GM12865 (cell line): ENCODE results near the gene GCNT4.

Experiments
- DNase-seq: peaks from one replicate; pipeline ENCODE4 v3.0.0; 2010; ENCODE audit warnings: low read depth
- H3K4me3 ChIP-seq: 2 replicates; pipeline ENCODE4 v1.5.1; 2011; ENCODE audit warnings: mild to moderate bottlenecking, low read depth, low read length, control low read depth
- TF ChIP-seq, protein P1 (sequence below): IDR thresholded peaks from 2 replicates; pipeline ENCODE4 v1.5.1; 2011; ENCODE audit warnings: low read length, control low read depth, low read depth, inconsistent platforms; ENCODE audit not compliant: insufficient read depth; ENCODE audit errors: missing control alignments

Gene GCNT4

DNA sequence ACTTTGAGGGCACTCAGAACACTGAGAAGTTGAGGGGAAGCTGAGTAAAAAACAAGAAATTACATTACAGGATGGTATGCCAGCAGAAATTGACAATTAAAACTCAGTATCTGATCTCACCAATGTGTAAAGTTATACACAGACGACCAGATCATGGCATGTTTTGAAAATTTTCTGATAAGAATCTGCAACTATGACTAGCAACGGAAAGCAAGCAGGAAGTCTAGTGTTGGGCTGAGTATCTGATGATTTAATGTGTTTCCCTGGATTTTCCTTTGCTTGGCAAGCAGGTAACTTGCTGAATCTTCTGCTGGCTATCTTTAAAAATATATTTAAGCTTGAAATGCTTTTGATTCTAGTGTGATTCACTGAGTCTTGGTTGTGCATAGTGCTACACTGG is 5.2 kb upstream of the GCNT4 start:
- DNase-seq: no peak
- TF ChIP-seq, protein P1, sequence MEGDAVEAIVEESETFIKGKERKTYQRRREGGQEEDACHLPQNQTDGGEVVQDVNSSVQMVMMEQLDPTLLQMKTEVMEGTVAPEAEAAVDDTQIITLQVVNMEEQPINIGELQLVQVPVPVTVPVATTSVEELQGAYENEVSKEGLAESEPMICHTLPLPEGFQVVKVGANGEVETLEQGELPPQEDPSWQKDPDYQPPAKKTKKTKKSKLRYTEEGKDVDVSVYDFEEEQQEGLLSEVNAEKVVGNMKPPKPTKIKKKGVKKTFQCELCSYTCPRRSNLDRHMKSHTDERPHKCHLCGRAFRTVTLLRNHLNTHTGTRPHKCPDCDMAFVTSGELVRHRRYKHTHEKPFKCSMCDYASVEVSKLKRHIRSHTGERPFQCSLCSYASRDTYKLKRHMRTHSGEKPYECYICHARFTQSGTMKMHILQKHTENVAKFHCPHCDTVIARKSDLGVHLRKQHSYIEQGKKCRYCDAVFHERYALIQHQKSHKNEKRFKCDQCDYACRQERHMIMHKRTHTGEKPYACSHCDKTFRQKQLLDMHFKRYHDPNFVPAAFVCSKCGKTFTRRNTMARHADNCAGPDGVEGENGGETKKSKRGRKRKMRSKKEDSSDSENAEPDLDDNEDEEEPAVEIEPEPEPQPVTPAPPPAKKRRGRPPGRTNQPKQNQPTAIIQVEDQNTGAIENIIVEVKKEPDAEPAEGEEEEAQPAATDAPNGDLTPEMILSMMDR: no peak
- H3K4me3 ChIP-seq: no peak overlapping the region

DNA sequence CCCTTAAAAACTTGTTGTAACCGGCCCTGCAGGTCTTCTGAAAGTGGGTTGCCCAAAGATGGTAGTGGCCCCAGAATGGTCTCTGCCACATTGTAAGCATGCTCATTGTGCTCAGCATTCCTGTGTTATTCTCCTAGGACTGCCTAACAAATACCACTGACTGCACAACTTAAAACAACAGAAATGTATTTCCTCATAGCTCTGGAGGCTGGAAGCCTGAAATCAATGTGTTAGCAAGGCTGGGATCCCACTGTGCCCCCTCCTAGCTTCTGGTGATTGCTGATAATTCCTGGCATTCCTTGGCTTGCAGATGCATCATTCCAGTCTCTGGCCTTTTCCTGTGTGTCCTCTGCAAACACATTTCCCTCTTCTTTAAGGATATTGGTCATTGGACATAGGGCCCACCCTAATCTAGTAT is 3.4 kb upstream of the GCNT4 start:
- no peak overlapping the region for H3K4me3 ChIP-seq
- DNase-seq: no peak
- TF ChIP-seq, protein P1: no peak

DNA sequence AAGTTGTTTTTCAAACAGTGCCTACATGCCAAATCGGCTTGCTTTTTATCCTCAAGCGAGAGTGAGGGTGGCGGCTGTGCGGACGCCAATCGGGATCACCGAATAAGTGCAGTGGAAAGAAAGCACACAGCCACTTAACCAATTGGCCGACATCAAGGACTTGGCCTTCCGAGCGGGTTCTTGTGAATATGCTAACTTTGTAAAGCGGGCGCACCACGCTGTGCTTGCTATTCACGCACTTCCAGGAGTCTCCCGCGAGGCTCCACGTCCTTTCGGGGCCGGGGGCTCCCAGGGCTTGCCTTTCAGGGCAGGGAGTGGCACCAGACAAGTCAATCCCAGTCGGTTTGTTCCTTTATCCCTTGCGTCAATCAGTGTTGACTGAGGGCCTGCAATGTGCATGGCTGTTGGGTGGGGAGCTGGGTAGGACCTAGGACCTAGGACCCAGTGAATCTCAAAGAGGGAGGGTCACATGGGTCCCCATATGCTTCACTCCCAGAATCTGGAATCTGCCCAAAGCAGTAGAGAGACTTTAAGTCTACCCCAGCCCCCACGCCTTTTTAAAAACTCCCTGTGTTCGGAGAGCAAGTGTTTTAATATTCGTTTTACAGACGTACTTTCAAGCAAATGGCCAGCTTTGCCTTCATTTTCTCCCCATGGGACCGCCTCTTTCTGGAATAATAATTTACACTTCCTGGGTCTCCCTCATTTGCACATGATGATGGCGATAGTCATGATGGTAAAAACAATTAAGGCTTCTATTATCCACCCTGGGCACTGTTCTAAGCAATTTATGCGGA is 2.0 kb upstream of the GCNT4 start:
- no peak overlapping the region for H3K4me3 ChIP-seq
- TF ChIP-seq, protein P1: no peak
- no peak for DNase-seq

DNA sequence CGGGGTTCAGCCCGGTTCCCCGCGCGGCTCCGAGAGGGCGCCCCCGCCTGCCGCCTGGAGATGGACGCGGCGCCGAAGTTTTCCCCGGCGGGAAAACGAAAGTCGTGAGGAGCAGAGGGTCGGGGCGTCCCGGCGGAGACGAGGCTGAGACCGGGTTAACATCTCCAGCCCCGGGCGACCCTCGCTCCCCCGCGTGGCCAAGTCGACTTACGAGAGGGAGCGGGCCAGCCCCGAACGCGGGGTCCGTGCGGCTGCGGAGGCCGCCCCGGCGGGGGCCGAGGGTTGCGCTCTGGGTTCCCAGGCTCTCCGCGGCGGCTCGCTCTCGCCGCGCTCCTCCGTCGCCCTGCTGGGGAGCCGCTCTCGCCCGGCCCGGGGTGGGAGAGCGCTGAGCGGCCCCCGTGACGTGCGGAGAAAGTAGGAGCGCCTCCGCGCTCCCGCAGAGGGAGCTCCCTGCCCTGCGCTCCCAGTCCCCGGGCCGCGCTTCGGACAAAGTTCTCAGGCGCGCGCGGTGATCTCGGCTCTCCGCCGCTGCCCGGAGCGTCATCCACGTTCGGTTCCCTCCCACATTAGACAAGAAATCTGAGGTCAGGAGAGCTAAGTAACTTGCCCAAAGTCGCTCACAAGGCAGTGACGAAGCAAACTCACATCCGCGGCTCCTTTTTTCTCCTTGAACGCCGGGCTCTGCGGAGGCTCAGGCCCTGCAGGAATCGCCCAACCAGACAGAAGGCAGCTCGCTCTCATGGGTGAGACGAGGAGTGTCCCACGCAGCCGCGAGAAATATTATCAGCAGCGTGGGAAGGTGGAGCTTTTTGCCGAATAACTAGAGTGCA is 1.2 kb upstream of the GCNT4 start:
- H3K4me3 ChIP-seq: peak overlapping the region; percentile 63
- TF ChIP-seq, protein P1: no peak
- peak; percentile 52 for DNase-seq

DNA sequence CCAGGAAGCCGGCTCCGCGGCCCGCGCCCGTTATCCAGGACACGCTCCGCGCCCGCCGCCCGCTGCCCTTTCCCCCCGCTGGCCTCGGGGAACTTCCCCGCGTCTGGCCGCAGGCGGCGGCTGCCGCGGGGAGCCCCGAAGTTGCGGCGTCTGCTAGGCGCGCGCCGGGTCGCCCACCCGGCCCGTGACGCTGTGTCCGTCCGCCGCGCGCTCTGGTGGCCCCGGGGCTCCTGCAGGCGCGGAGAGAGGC is 621 bp upstream of the GCNT4 start:
- peak; percentile 30 for DNase-seq
- TF ChIP-seq, protein P1: no peak
- H3K4me3 ChIP-seq: peak overlapping the region; percentile 63

DNA sequence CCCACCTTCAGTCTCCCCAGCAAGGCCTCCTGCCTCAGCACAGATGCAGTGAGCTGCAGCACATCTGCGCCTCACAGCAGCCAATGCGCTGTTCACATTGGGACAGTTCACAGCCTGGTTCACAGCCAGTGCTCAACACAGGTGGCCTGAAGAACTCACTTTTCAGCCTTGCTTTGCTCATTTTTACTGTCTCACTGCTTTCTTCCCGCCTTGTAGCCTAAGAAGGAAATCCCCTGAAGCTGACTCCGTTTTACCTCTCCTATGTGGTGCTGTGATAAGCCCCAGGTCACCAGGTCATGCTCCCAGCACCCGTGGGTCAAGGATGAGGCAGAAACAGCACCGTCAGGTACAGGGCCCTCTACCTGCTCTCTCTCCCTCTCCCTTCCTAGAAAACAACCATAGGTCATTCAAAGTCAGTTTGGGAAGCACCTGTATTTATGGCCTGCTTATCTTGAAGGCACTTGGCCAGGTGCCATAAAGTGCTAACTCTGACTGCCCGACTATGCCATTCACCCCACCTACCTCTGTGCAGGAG is 1.1 kb downstream of the GCNT4 start:
- peak; percentile 16 for DNase-seq
- TF ChIP-seq, protein P1: no peak
- no peak overlapping the region for H3K4me3 ChIP-seq
